ENCODE measurements around the gene KSR1. TPM values are rescaled to one million over a fixed set of nuclear protein-coding genes. Genes with fewer than 3 reads are reported as not detected.

KSR1 gene
- total and polyA plus RNA-seq, 3 donors from 2014 or later = 44.8 to 80.7 (median 63.7) TPM

DNA sequence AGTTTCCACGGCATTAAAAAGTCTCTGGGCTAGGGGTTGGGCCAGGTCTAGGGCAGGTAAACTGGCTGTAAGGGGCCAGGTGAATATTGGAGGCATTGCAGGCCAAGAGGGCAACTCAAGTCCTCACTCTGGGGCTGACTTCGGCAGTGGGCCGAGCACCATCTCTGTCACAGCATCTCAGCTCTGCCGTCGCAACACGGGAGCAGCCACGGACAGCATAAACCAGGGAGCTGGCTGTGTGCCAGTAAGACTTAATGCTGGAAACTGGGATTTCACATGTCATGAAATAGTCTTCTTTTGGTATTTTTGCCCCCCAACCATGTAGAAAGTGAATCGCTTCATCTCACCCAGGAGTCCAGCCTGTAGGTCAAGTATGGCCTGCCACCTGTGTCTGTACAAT lies 162.2 kb downstream of the KSR1 start:
- Histone ChIP-seq H3K27me3 (no peaks in the 10 kb centered on the region), H3K9me3 (no peaks in the 10 kb centered on the region), H3K4me3 (no peak overlapping the region), H3K36me3 (ENCODE audit: low read depth, missing control alignments) (no peaks in the 10 kb centered on the region), H3K4me1 (no peaks in the 10 kb centered on the region), H3K27ac (no peak overlapping the region)
- WGBS, 2 donors = 92 to 98% methylated on average over 5 to 8 of the region's 8 CpGs
- no peak for DNase-seq
- TF ChIP-seq, protein P1, sequence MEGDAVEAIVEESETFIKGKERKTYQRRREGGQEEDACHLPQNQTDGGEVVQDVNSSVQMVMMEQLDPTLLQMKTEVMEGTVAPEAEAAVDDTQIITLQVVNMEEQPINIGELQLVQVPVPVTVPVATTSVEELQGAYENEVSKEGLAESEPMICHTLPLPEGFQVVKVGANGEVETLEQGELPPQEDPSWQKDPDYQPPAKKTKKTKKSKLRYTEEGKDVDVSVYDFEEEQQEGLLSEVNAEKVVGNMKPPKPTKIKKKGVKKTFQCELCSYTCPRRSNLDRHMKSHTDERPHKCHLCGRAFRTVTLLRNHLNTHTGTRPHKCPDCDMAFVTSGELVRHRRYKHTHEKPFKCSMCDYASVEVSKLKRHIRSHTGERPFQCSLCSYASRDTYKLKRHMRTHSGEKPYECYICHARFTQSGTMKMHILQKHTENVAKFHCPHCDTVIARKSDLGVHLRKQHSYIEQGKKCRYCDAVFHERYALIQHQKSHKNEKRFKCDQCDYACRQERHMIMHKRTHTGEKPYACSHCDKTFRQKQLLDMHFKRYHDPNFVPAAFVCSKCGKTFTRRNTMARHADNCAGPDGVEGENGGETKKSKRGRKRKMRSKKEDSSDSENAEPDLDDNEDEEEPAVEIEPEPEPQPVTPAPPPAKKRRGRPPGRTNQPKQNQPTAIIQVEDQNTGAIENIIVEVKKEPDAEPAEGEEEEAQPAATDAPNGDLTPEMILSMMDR (IDR thresholded peaks at IDR 0.05) = no peak
- TF ChIP-seq POLR2A (IDR thresholded peaks at IDR 0.05) = no peak
- intact Hi-C loops (cut with DNase I; ENCODE audit: low total_unique reads) = loop anchor here (10.0 kb wide), 1 partner anchor 64 kb away; no protein-coding TSS in a partner anchor

DNA sequence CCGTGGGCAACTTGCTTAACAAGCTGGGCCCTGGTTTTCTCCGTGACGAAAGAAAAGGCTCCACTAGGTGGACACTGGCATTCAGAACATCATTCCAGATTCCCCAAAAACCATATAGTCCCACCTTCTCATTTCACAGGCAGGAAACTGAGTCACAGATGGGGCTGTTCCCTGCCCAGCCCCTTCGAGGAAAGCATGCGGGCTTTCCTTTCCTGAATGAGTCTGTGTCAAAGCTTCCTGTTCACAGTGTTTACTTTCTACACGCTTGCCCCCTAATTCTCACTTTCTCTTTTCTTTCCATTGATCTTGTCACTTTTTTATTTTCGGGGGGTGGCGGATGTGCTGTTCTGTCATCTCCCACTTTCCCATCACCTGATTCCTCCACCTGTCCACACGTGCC lies 164.5 kb downstream of the KSR1 start:
- Histone ChIP-seq H3K4me3 (no peak overlapping the region), H3K36me3 (ENCODE audit: low read depth, missing control alignments) (no peaks in the 10 kb centered on the region), H3K9me3 (no peaks in the 10 kb centered on the region), H3K27ac (no peak overlapping the region), H3K4me1 (no peaks in the 10 kb centered on the region), H3K27me3 (no peaks in the 10 kb centered on the region)
- intact Hi-C loops (cut with DNase I; ENCODE audit: low total_unique reads) = no loop called here
- 86 to 89% methylated on average over 9 of the region's 9 CpGs for WGBS, 2 donors
- no peak for DNase-seq
- TF ChIP-seq, protein P1 (IDR thresholded peaks at IDR 0.05) = no peak
- TF ChIP-seq POLR2A (IDR thresholded peaks at IDR 0.05) = no peak

DNA sequence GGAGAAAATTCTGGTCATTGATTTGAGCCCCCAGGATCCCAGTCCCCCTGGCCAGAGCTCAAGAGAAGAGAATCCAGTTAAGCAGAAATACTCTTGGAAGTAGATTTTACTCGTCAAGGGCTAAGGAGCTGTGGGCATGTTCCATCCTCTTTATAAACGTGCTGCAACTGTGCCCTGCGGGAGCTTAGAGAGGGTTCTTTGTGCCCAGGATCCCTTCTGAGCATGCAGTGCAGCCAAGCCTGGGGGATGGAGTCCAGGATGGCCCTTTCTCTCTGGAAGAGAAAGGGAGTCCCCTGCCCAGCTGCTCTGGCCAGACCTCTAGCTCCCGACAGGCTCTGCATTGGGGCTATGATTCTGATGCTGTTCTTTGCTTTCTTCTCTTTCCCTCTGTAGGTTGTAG lies 165.3 kb downstream of the KSR1 start:
- no peaks in the 10 kb centered on the region for H3K36me3 ChIP-seq (ENCODE audit: low read depth, missing control alignments)
- 91 to 95% methylated on average over 4 of the region's 4 CpGs for WGBS, 2 donors
- no peaks in the 10 kb centered on the region for H3K4me1 ChIP-seq
- H3K27me3 ChIP-seq = no peaks in the 10 kb centered on the region
- DNase-seq = no peak
- no peaks in the 10 kb centered on the region for H3K9me3 ChIP-seq
- H3K4me3 ChIP-seq = no peak overlapping the region
- TF ChIP-seq POLR2A (IDR thresholded peaks at IDR 0.05) = no peak
- TF ChIP-seq, protein P1 (IDR thresholded peaks at IDR 0.05) = no peak
- intact Hi-C loops (cut with DNase I; ENCODE audit: low total_unique reads) = no loop called here
- no peak overlapping the region for H3K27ac ChIP-seq

DNA sequence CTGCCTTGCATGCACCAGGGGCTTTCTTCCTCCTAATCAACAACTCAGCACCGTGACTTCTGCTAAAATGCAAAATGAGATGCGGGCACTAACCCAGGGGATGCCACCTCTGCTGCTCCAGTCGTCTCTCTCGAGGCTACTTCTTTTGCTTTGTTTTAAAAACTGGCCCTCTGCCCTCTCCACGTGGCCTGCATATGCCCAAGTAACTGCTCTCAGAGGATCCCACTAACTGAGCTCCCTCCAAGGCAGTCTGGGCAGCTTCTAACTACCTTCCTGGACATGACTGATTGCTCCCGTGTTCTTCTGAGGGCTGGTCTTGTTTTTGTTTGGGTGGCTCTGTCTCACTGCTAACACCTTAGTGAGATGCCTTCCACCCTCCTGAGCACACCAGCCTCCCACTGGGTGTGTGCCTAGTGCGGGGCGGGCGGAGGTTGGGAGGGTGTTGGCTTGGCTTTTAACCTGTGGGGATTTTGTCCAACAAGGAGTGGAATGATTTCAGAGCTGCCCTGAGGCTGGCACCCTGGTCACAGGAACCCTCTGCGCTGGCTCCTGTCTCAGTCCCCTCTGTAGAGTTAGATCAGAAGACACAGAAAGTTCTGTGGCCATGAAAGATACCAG lies 165.8 kb downstream of the KSR1 start:
- Histone ChIP-seq H3K36me3 (ENCODE audit: low read depth, missing control alignments) (no peaks in the 10 kb centered on the region), H3K4me1 (no peaks in the 10 kb centered on the region), H3K27ac (no peak overlapping the region), H3K27me3 (no peaks in the 10 kb centered on the region), H3K9me3 (no peaks in the 10 kb centered on the region), H3K4me3 (no peak overlapping the region)
- intact Hi-C loops (cut with DNase I; ENCODE audit: low total_unique reads) = no loop called here
- DNase-seq = no peak
- WGBS, 2 donors = 88 to 90% methylated on average over 10 of the region's 10 CpGs
- TF ChIP-seq, protein P1 (IDR thresholded peaks at IDR 0.05) = no peak
- no peak for TF ChIP-seq POLR2A (IDR thresholded peaks at IDR 0.05)

DNA sequence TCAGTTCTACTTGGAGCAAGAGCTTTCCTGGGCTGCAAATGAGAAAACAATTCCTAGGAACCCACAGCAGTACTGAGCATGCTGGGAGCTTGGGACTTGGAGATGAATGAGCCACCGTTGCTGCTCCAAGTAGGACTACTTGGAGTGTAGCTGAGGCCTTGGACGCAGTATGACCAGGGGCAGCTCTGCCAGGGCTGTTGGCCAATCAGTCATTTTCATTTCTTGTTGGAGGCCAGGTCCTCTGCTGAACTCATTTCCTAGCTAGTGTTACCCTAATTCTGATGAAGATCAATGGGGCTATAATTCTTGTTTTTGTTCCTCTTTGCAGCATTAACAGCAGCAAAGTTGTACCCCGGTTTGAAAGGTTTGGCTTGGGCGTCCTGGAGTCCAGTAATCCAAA lies 166.7 kb downstream of the KSR1 start:
- H3K27me3 ChIP-seq = no peaks in the 10 kb centered on the region
- no peak for TF ChIP-seq POLR2A (IDR thresholded peaks at IDR 0.05)
- TF ChIP-seq, protein P1 (IDR thresholded peaks at IDR 0.05) = no peak
- intact Hi-C loops (cut with DNase I; ENCODE audit: low total_unique reads) = no loop called here
- no peaks in the 10 kb centered on the region for H3K36me3 ChIP-seq (ENCODE audit: low read depth, missing control alignments)
- no peak for DNase-seq
- 63 to 86% methylated on average over 4 of the region's 4 CpGs for WGBS, 2 donors
- no peaks in the 10 kb centered on the region for H3K9me3 ChIP-seq
- H3K4me1 ChIP-seq = no peaks in the 10 kb centered on the region
- H3K4me3 ChIP-seq = no peak overlapping the region
- no peak overlapping the region for H3K27ac ChIP-seq

All from testis (tissue), 3 donors.